GM18517 (cell line): Measurements from ENCODE around the gene DCST2.
A peak's percentile ranks its signal among the peaks of the same experiment; 100 is the strongest.
"Not testable (repeated sequence)": the region's sequence is repeated elsewhere in the genome, so short reads cannot be mapped to it uniquely, and the experiment has no call there.

Experiments used
- ATAC-seq: cut with Tn5 transposase; IDR thresholded peaks from one replicate; pipeline ENCODE4 v1.9.1; 2021; ENCODE audit warnings: mild to moderate bottlenecking, moderate library complexity; ENCODE audit not compliant: unreplicated experiment

The DCST2 gene

GRCh38 chr1:154982897-154983648 lies 50.5 kb downstream of the DCST2 start, which contains the start of gene FLAD1:
FLAD1 (plus strand) TSS chr1:154983344; CDS start chr1:154983695, 351 bp downstream.
- ATAC-seq: peak; percentile 93

- ATAC-seq: no peak
Observed at GRCh38 chr1:154982341-154982740, 51.2 kb downstream of the DCST2 start.

- ATAC-seq: no peak
Observed at GRCh38 chr1:154978360-154978759, 55.2 kb downstream of the DCST2 start.

GRCh38 chr1:154977762-154978161 lies 55.8 kb downstream of the DCST2 start:
- not testable (repeated sequence) for ATAC-seq

GRCh38 chr1:154975409-154976059 lies 58.0 kb downstream of the DCST2 start:
- ATAC-seq: no peak

- ATAC-seq: peak; percentile 45
Observed at GRCh38 chr1:154974808-154975408, 58.7 kb downstream of the DCST2 start.

- peak; percentile 73 for ATAC-seq
Observed at GRCh38 chr1:154974102-154974807, 59.3 kb downstream of the DCST2 start, which contains the start of gene CKS1B. CKS1B (plus strand) TSS chr1:154974681; CDS start chr1:154974746, 65 bp downstream.

GRCh38 chr1:154973344-154974101 lies 60.1 kb downstream of the DCST2 start:
- no peak for ATAC-seq

- ATAC-seq: no peak
Observed at GRCh38 chr1:154972517-154973343, 60.9 kb downstream of the DCST2 start.

- no peak for ATAC-seq
Observed at GRCh38 chr1:154972213-154972516, 61.4 kb downstream of the DCST2 start.

GRCh38 chr1:154971341-154971998 lies 62.1 kb downstream of the DCST2 start:
- ATAC-seq: no peak

GRCh38 chr1:154970631-154971340 lies 62.8 kb downstream of the DCST2 start, which contains the start of gene SHC1:
SHC1 (minus strand) TSS chr1:154970747; CDS start chr1:154970526, 221 bp downstream.
- ATAC-seq: no peak

GRCh38 chr1:154969860-154970452 lies 63.6 kb downstream of the DCST2 start:
- no peak for ATAC-seq

- no peak for ATAC-seq
Observed at GRCh38 chr1:154969246-154969645, 64.3 kb downstream of the DCST2 start.

- no peak for ATAC-seq
Observed at GRCh38 chr1:154968731-154969130, 64.8 kb downstream of the DCST2 start.
